GM12878 (cell line): ENCODE data around the gene PI16. TPM values are rescaled to one million over a fixed set of nuclear protein-coding genes. Genes with fewer than 3 reads are reported as not detected.

ENCODE experiments used
- ATAC-seq: fragments of 200-7000 bp; cut with Tn5 transposase; 3 replicates; pipeline ENCODE4 v1.9.1; 2020; ENCODE audit warnings: mild to moderate bottlenecking, moderate library complexity
- BruUV-seq: library from RNA; stranded (reverse); fragments of 400-500 nt; replicated peaks from 2 replicates; lab custom pipeline; 2021; lab: Mats Ljungman, UMichigan
- CTCF ChIA-PET: fragments of 300-600 bp; sonication (Branson Sonifier 250); formaldehyde crosslinking; extraction: SDS; loops from one replicate; lab custom pipeline; 2021; ENCODE audit warnings: inconsistent platforms; lab: Yijun Ruan, JAX
- POLR2A ChIA-PET: fragments of 350-600 bp; formaldehyde crosslinking; extraction: SDS; loops from one replicate; lab custom pipeline; 2021; ENCODE audit warnings: inconsistent platforms; lab: Charles Lee
- RAD21 ChIA-PET: fragments of 300-600 bp; sonication (Branson Sonifier 250); formaldehyde crosslinking; loops from one replicate; lab custom pipeline; 2023; ENCODE audit warnings: antibody characterized with exemption; ENCODE audit not compliant: unreplicated experiment; lab: Charles Lee
- SMC1A ChIA-PET: fragments of 300-600 bp; sonication (Branson Sonifier 250); formaldehyde crosslinking; loops from one replicate; lab custom pipeline; 2023; ENCODE audit not compliant: unreplicated experiment, uncharacterized antibody; lab: Charles Lee
- DNase-seq: peaks from one replicate; pipeline ENCODE4 v3.0.0-alpha.2; 2011; ENCODE audit warnings: low read depth, low spot score
- FAIRE-seq: peaks from 3 replicates; lab custom pipeline; 2011; peaks lifted over from hg19 to GRCh38; lab: Jason Lieb, UNC
- H2AFZ ChIP-seq: 2 replicates; pipeline ENCODE4 v1.6.0; 2011; ENCODE audit warnings: low read depth, low read length, control low read depth; ENCODE audit not compliant: control insufficient read depth
- H3K27ac ChIP-seq: 2 replicates; pipeline ENCODE4 v1.5.1; 2011; ENCODE audit warnings: control low read depth; ENCODE audit not compliant: control insufficient read depth, insufficient read depth
- H3K27me3 ChIP-seq, 2 experiments: replicated peaks in 1 of 2; 2 replicates each; pipeline versions ENCODE4 v1.6.0 to v1.6.1; 2011; ENCODE audit warnings: low read length in 1 of 2; ENCODE audit not compliant: control insufficient read depth in 2 of 2, insufficient read depth in 2 of 2
- H3K36me3 ChIP-seq, 2 experiments: 2 replicates each; pipeline ENCODE4 v1.5.1; 2011; ENCODE audit warnings: low read length in 1 of 2; ENCODE audit not compliant: control insufficient read depth in 2 of 2, insufficient read depth in 2 of 2
- H3K4me1 ChIP-seq: 2 replicates; pipeline ENCODE4 v1.6.1; 2011; ENCODE audit warnings: mild to moderate bottlenecking, low read length, moderate library complexity, mixed read lengths; ENCODE audit not compliant: control insufficient read depth, insufficient read depth
- H3K4me2 ChIP-seq: 2 replicates; pipeline ENCODE4 v1.6.0; 2011; ENCODE audit warnings: control low read depth; ENCODE audit not compliant: control insufficient read depth, insufficient read depth
- H3K4me3 ChIP-seq: fragments of 200-600 bp; sonication (generic); 2 replicates; pipeline ENCODE4 v1.5.1; 2016
- H3K79me2 ChIP-seq: 2 replicates; pipeline ENCODE4 v1.6.0; 2011; ENCODE audit warnings: low read length; ENCODE audit not compliant: control insufficient read depth, insufficient read depth
- H3K9ac ChIP-seq: 2 replicates; pipeline ENCODE4 v1.8.0; 2011; ENCODE audit warnings: low read length, control low read depth, mixed read lengths; ENCODE audit not compliant: control insufficient read depth, insufficient read depth
- H3K9me3 ChIP-seq: replicated peaks from 3 replicates; pipeline ENCODE4 v1.5.1; 2011; ENCODE audit warnings: mild to moderate bottlenecking, low read length; ENCODE audit not compliant: control insufficient read depth, insufficient read depth
- H4K20me1 ChIP-seq: 2 replicates; pipeline ENCODE4 v1.6.0; 2011; ENCODE audit not compliant: control insufficient read depth, insufficient read depth
- BMI1 ChIP-seq: fragments of 450-650 bp; IDR thresholded peaks from 2 replicates; pipeline ENCODE4 v1.6.1; 2016; ENCODE audit warnings: mild to moderate bottlenecking, moderate library complexity, borderline replicate concordance
- CREB1 ChIP-seq: IDR thresholded peaks from 2 replicates; pipeline ENCODE4 v1.6.1; 2012; ENCODE audit warnings: low read depth, mild to moderate bottlenecking, inconsistent platforms
- DPF2 ChIP-seq: fragments of 450-650 bp; IDR thresholded peaks from 2 replicates; pipeline ENCODE4 v1.6.1; 2017; ENCODE audit warnings: mild to moderate bottlenecking
- IKZF1 ChIP-seq: fragments of 450-650 bp; conservative IDR thresholded peaks from 2 replicates; pipeline ENCODE4 v1.6.1; 2017; ENCODE audit warnings: antibody characterized with exemption, mild to moderate bottlenecking
- KAT2A ChIP-seq: conservative IDR thresholded peaks from 2 replicates; pipeline ENCODE4 v1.6.1; 2011; ENCODE audit warnings: low read depth, low read length; ENCODE audit not compliant: control insufficient read depth
- KDM1A ChIP-seq: fragments of 200-600 bp; sonication (generic); IDR thresholded peaks from 2 replicates; pipeline ENCODE4 v1.6.1; 2016; ENCODE audit warnings: borderline replicate concordance
- NFYB ChIP-seq: IDR thresholded peaks from 2 replicates; pipeline ENCODE4 v1.6.1; 2011; ENCODE audit warnings: low read depth, mild to moderate bottlenecking, low read length, improper control_type of control experiment, moderate library complexity; ENCODE audit not compliant: insufficient read depth
- POU2F2 ChIP-seq: IDR thresholded peaks from 3 replicates; pipeline ENCODE4 v1.6.1; 2011; ENCODE audit warnings: low read depth, mild to moderate bottlenecking, low read length, borderline replicate concordance
- RFX5 ChIP-seq: IDR thresholded peaks from 2 replicates; pipeline ENCODE4 v1.6.1; 2011; ENCODE audit warnings: low read depth, low read length, improper control_type of control experiment
- SPI1 ChIP-seq: IDR thresholded peaks from 2 replicates; pipeline ENCODE4 v1.6.1; 2011; ENCODE audit warnings: low read depth, mild to moderate bottlenecking, low read length, moderate library complexity, borderline replicate concordance; ENCODE audit not compliant: insufficient read depth
- SREBF2 ChIP-seq: IDR thresholded peaks from 2 replicates; pipeline ENCODE4 v1.6.1; 2012; ENCODE audit warnings: mild to moderate bottlenecking, low read length
- TBL1XR1 ChIP-seq: IDR thresholded peaks from 2 replicates; pipeline ENCODE4 v1.6.1; 2012; ENCODE audit warnings: low read depth, low read length, improper control_type of control experiment
- YBX1 ChIP-seq: fragments of 450-650 bp; IDR thresholded peaks from 2 replicates; pipeline ENCODE4 v1.6.1; 2016; ENCODE audit warnings: antibody characterized with exemption
- ZNF274 ChIP-seq: IDR thresholded peaks from one replicate; pipeline ENCODE4 v1.8.0; 2011; ENCODE audit not compliant: insufficient read length, insufficient read depth
- WGBS: methylation state at CpG from one replicate; pipeline ENCODE4 v1.1.6; 2016; ENCODE audit warnings: low lambda C conversion rate; ENCODE audit not compliant: insufficient replicate concordance, insufficient coverage; ENCODE audit errors: missing lambda C conversion rate; 5-methylcytosine and 5-hydroxymethylcytosine counted together
- in situ Hi-C: fragments of 300-500 bp; cut with MboI; formaldehyde crosslinking; loops from 9 replicates; pipeline ENCODE4 v1.14.3; 2018; ENCODE audit warnings: mixed read lengths
- intact Hi-C: fragments of 100-400 bp; cut with micrococcal nuclease; formaldehyde crosslinking; loops from one replicate; pipeline ENCODE4 v1.14.2; 2022; ENCODE audit not compliant: unreplicated experiment
- polyA plus RNA-seq, 11 experiments: library from polyadenylated mRNA; depleted of rRNA in 4 of 11; unstranded in 6 of 11; stranded (reverse) in 5 of 11; fragments of >200 nt; fragmentation: Nextera tagmentation in 4 of 11; fragmentation: Illumina TruSeq in 1 of 11; extraction: Ambion mirVana in 4 of 11; extraction: Trizol in 1 of 11; gene quantifications; 1 replicate in 1 of 11; 2 replicates in 10 of 11; pipeline versions ENCODE4 v1.2.1 to v1.2.3, GENCODE V29; 2011 to 2016; ENCODE audit warnings: inconsistent platforms in 2 of 11, missing spikeins in 2 of 11, low read depth in 1 of 11
- total RNA-seq, 4 experiments: library from RNA; depleted of rRNA in 3 of 4; stranded (reverse); fragments of >200 nt in 3 of 4; fragmentation: Illumina TruSeq in 1 of 4; extraction: Trizol in 1 of 4; gene quantifications; 2 replicates each; pipeline versions ENCODE4 v1.2.1 to v1.2.3, GENCODE V29; 2013 to 2021
- TF ChIP-seq, protein P1 (sequence below): IDR thresholded peaks from 2 replicates; pipeline ENCODE4 v1.6.1; 2011; ENCODE audit warnings: borderline replicate concordance, low read depth, mild to moderate bottlenecking, moderate library complexity, mixed read lengths, low read length; ENCODE audit not compliant: insufficient read depth; ENCODE audit errors: extremely low read length
- TF ChIP-seq, protein P2 (sequence below): fragments of 450-650 bp; formaldehyde crosslinking; IDR thresholded peaks from 2 replicates; pipeline ENCODE4 v1.4.0; 2022; ENCODE audit warnings: mild to moderate bottlenecking, moderate library complexity

The PI16 gene
- total and polyA plus RNA-seq, 10 of the 15 experiments (the other 5 are each of a cell fraction or from before 2014, with no cell fraction given), result 0.08 to 0.12 TPM; not detected in 8

DNA sequence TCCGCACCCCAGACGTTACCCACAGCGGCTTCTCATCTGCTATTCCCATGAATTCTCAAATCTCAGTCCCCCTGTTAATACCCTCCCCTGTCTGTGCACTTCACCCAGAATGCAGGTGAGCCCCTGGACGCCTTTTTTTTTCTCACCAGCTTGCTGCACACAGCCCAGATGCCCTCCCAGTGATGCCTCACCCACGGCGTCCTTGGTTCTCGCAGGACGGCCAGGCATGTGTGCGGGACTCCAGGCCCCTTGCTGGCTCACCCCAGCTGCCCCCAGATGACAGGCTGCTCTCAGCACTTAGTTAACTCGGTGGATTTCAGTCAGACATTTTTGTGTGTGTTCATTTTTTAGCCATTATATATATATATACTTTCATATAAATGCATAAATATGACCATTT is 25.4 kb upstream of the PI16 start:
- RAD21 ChIA-PET, result no interaction called here
- WGBS, result 89% methylated on average over 10 of the region's 10 CpGs
- TF ChIP-seq, protein P1, sequence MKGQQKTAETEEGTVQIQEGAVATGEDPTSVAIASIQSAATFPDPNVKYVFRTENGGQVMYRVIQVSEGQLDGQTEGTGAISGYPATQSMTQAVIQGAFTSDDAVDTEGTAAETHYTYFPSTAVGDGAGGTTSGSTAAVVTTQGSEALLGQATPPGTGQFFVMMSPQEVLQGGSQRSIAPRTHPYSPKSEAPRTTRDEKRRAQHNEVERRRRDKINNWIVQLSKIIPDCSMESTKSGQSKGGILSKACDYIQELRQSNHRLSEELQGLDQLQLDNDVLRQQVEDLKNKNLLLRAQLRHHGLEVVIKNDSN, result no peak
- TF ChIP-seq SREBF2 (no peak), YBX1 (no peak), DPF2 (no peak), CREB1 (no peak), RFX5 (no peak), NFYB (no peak), IKZF1 (no peak), ZNF274 (no peak), TBL1XR1 (no peak), BMI1 (no peak), KAT2A (no peak), SPI1 (no peak), KDM1A (no peak), POU2F2 (no peak)
- TF ChIP-seq, protein P2, sequence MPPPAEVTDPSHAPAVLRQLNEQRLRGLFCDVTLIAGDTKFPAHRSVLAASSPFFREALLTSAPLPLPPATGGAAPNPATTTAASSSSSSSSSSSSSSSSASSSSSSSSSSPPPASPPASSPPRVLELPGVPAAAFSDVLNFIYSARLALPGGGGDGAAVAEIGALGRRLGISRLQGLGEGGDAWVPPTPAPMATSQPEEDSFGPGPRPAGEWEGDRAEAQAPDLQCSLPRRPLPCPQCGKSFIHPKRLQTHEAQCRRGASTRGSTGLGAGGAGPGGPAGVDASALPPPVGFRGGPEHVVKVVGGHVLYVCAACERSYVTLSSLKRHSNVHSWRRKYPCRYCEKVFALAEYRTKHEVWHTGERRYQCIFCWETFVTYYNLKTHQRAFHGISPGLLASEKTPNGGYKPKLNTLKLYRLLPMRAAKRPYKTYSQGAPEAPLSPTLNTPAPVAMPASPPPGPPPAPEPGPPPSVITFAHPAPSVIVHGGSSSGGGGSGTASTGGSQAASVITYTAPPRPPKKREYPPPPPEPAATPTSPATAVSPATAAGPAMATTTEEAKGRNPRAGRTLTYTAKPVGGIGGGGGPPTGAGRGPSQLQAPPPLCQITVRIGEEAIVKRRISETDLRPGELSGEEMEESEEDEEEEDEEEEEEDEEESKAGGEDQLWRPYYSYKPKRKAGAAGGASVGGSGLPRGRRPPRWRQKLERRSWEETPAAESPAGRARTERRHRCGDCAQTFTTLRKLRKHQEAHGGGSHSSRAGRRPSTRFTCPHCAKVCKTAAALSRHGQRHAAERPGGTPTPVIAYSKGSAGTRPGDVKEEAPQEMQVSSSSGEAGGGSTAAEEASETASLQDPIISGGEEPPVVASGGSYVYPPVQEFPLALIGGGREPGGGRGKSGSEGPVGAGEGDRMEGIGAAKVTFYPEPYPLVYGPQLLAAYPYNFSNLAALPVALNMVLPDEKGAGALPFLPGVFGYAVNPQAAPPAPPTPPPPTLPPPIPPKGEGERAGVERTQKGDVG (CRISPR knock-in tag), result no peak
- DNase-seq (no peak), FAIRE-seq (no peak), ATAC-seq (no peak)
- H3K27ac ChIP-seq, result no peak overlapping the region
- no peaks in the 10 kb centered on the region for H3K79me2 ChIP-seq
- H3K4me3 ChIP-seq, result no peak overlapping the region
- no peaks in the 10 kb centered on the region for H3K9me3 ChIP-seq
- SMC1A ChIA-PET, result no interaction called here
- POLR2A ChIA-PET, result no interaction called here
- H2AFZ ChIP-seq, result no peak overlapping the region
- H3K36me3 ChIP-seq, result peaks cover 0 to 1% of the 10 kb centered on the region in 2 experiments; a peak in 1 of 4 replicates
- intact Hi-C loops (no loop called here), in situ Hi-C loops (no loop called here)
- H4K20me1 ChIP-seq, result no peaks in the 10 kb centered on the region
- H3K27me3 ChIP-seq, result no peaks in the 10 kb centered on the region
- no peak overlapping the region for H3K4me2 ChIP-seq
- no TSS peak for BruUV-seq
- peaks cover 12% of the 10 kb centered on the region for H3K4me1 ChIP-seq
- CTCF ChIA-PET, result no interaction called here
- no peak overlapping the region for H3K9ac ChIP-seq
